ENCODE data around the gene GSC2.
A peak's percentile ranks its signal among the peaks of the same experiment; 100 is the strongest.

DNA sequence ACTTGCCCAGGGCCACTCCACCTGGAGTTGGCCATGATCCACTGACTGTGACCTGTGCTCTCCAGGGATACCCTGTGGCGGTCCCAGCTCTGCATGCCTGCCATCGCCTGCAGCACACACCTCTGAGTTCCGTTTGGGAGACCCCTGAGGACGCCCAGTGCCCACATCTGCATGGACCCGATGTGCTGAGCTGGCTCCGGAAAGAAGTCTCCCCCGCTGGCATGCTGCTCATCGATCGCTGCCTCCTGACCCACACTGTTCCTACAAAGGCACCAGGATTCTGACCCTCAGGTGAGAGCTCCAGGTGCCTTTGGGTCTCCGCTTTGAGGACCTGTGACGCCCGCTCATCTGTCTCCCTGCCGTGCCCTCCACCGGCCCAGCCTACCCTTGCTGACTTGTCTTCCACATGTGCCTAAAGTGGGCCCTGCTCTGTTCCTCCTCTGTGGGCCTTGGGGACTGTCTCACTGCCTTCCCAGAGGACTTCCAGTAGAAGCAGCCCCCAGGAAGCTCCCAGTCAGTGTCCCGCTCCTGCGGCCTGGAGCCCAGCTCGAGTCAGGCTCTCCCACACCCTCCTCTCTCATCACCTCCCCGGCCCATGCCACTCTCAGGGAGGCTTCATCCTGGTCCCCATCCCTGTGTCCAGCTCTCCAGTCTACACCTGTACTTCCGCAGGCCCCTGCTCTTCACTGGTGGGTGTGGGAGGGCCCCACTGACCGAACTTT lies 34.3 kb upstream of the GSC2 start:
- TF ChIP-seq CTCF (IDR thresholded peaks at IDR 0.05; ENCODE audit: insufficient read depth, low read length), result no peak
- TF ChIP-seq POLR2AphosphoS5 (IDR thresholded peaks at IDR 0.05; ENCODE audit: low read depth), result peak; percentile 17; the same call in 1 of the 2 replicates

All from HL-60 (cell line).